ENCODE measurements around the gene VGLL1. TPM values are rescaled to one million over a fixed set of nuclear protein-coding genes. Genes with fewer than 3 reads are reported as not detected.

The VGLL1 gene
- polyA plus RNA-seq, 1 donor (not counting 4 experiments of a cell fraction or from before 2014, with no cell fraction given) = 4.1 TPM

- dilution Hi-C loops (cut with MboI; ENCODE audit: extremely low pct_ligation_motif_present, low sequenced_read_pairs) = no loop called here
- no peak overlapping the region for H3K9ac ChIP-seq (ENCODE audit: control insufficient read depth, extremely low read depth, insufficient read depth, low read length)
Observed at GRCh38 chrX:136540226-136540625, 8.2 kb downstream of the VGLL1 start.

GRCh38 chrX:136541294-136541693 lies 9.3 kb downstream of the VGLL1 start:
- dilution Hi-C loops (cut with MboI; ENCODE audit: extremely low pct_ligation_motif_present, low sequenced_read_pairs) = no loop called here
- TF ChIP-seq CTCF (optimal IDR thresholded peaks at IDR 0.05 in 1 of 3, IDR thresholded peaks at IDR 0.05 in 1 of 3, conservative IDR thresholded peaks at IDR 0.05 in 1 of 3; ENCODE audit: extremely low read depth in 1 of 3, insufficient read depth in 2 of 3, low read length in 3 of 3) = no peak
- TF ChIP-seq EZH2 (IDR thresholded peaks at IDR 0.05; ENCODE audit: low read length) = no peak
- FAIRE-seq = no peak

More at GRCh38 chrX:136540226-136540625, 8.2 kb downstream of the VGLL1 start:
- Histone ChIP-seq H3K4me2 (ENCODE audit: control insufficient read depth, extremely low read depth, insufficient read depth, low read depth, low read length) (no peak overlapping the region), H3K9me3 (ENCODE audit: control insufficient read depth, low read depth, low read length) (no peaks in the 10 kb centered on the region), H2AFZ (ENCODE audit: control insufficient read depth, low read length) (no peak overlapping the region), H3K36me3 (ENCODE audit: control insufficient read depth in 2 of 2, extremely low read depth in 1 of 2, insufficient read depth in 2 of 2, low read length in 2 of 2) (no peaks in the 10 kb centered on the region), H3K4me3 (ENCODE audit: control insufficient read depth in 2 of 3, extremely low read depth in 1 of 3, insufficient read depth in 2 of 3, low read depth in 1 of 3, low read length in 3 of 3) (no peak overlapping the region), H3K27me3 (ENCODE audit: control insufficient read depth, extremely low read depth, insufficient read depth, low read length) (no peaks in the 10 kb centered on the region), H3K27ac (ENCODE audit: control insufficient read depth, insufficient read depth, low read length) (no peak overlapping the region), H3K9me1 (ENCODE audit: control insufficient read depth, extremely low read depth, insufficient read depth, low read length) (no peaks in the 10 kb centered on the region), H3K79me2 (ENCODE audit: control insufficient read depth, insufficient read depth, low read length) (no peaks in the 10 kb centered on the region), H3K4me1 (ENCODE audit: control insufficient read depth, extremely low read depth, insufficient read depth, low read length) (no peaks in the 10 kb centered on the region), H4K20me1 (ENCODE audit: control insufficient read depth, extremely low read depth, insufficient read depth, low read length) (no peaks in the 10 kb centered on the region)
- DNase-seq (ENCODE audit: low read depth, low spot score) (no peak), FAIRE-seq (no peak)
- TF ChIP-seq EZH2 (IDR thresholded peaks at IDR 0.05; ENCODE audit: low read length) = no peak
- TF ChIP-seq CTCF (optimal IDR thresholded peaks at IDR 0.05 in 1 of 3, IDR thresholded peaks at IDR 0.05 in 1 of 3, conservative IDR thresholded peaks at IDR 0.05 in 1 of 3; ENCODE audit: extremely low read depth in 1 of 3, insufficient read depth in 2 of 3, low read length in 3 of 3) = no peak

More at GRCh38 chrX:136541294-136541693, 9.3 kb downstream of the VGLL1 start:
- Histone ChIP-seq H3K4me3 (ENCODE audit: control insufficient read depth in 2 of 3, extremely low read depth in 1 of 3, insufficient read depth in 2 of 3, low read depth in 1 of 3, low read length in 3 of 3) (no peak overlapping the region), H3K4me2 (ENCODE audit: control insufficient read depth, extremely low read depth, insufficient read depth, low read depth, low read length) (no peak overlapping the region), H2AFZ (ENCODE audit: control insufficient read depth, low read length) (no peak overlapping the region), H3K36me3 (ENCODE audit: control insufficient read depth in 2 of 2, extremely low read depth in 1 of 2, insufficient read depth in 2 of 2, low read length in 2 of 2) (no peaks in the 10 kb centered on the region), H3K9me1 (ENCODE audit: control insufficient read depth, extremely low read depth, insufficient read depth, low read length) (no peaks in the 10 kb centered on the region), H3K9ac (ENCODE audit: control insufficient read depth, extremely low read depth, insufficient read depth, low read length) (no peak overlapping the region), H4K20me1 (ENCODE audit: control insufficient read depth, extremely low read depth, insufficient read depth, low read length) (no peaks in the 10 kb centered on the region), H3K79me2 (ENCODE audit: control insufficient read depth, insufficient read depth, low read length) (no peaks in the 10 kb centered on the region), H3K27ac (ENCODE audit: control insufficient read depth, insufficient read depth, low read length) (no peak overlapping the region), H3K27me3 (ENCODE audit: control insufficient read depth, extremely low read depth, insufficient read depth, low read length) (no peaks in the 10 kb centered on the region), H3K9me3 (ENCODE audit: control insufficient read depth, low read depth, low read length) (no peaks in the 10 kb centered on the region), H3K4me1 (ENCODE audit: control insufficient read depth, extremely low read depth, insufficient read depth, low read length) (no peaks in the 10 kb centered on the region)
- no peak for DNase-seq (ENCODE audit: low read depth, low spot score)
